GM18526 (cell line): ENCODE results near the gene SIGLEC15.

Experiments used
- POLR2A ChIP-seq: IDR thresholded peaks from 3 replicates; pipeline ENCODE4 v1.6.1; 2011; ENCODE audit not compliant: insufficient read length; ENCODE audit errors: extremely low read depth

The SIGLEC15 gene

GRCh38 chr18:45837283-45838070, 12.0 kb downstream of the SIGLEC15 start:
- no peak for TF ChIP-seq POLR2A

DNA sequence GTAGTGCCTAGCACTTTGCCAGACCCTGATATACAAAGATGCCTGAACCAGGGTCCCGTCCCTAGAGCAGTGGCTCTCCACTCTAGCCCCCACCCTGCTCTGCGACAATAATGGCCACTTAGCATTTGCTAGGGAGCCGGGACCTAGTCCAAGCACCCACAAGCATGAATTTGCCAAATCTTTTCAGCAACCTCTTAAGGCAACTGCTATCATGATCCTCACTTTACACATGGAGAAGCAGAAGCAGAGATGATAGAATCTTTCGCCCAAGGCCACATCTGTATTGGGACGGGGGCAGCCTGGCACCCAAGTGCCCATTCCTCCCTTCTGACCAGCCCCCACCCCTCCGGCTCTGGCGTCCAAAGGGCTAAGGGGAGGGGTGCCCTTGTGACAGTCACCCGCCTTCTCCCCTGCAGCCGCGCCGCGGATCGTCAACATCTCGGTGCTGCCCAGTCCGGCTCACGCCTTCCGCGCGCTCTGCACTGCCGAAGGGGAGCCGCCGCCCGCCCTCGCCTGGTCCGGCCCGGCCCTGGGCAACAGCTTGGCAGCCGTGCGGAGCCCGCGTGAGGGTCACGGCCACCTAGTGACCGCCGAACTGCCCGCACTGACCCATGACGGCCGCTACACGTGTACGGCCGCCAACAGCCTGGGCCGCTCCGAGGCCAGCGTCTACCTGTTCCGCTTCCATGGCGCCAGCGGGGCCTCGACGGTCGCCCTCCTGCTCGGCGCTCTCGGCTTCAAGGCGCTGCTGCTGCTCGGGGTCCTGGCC, 13.0 kb downstream of the SIGLEC15 start:
- TF ChIP-seq POLR2A: no peak

GRCh38 chr18:45839414-45840395, 14.2 kb downstream of the SIGLEC15 start:
- TF ChIP-seq POLR2A: no peak

- TF ChIP-seq POLR2A: no peak
Observed at GRCh38 chr18:45841060-45841764, 15.7 kb downstream of the SIGLEC15 start.

GRCh38 chr18:45841765-45842442, 16.4 kb downstream of the SIGLEC15 start:
- no peak for TF ChIP-seq POLR2A

GRCh38 chr18:45843019-45843418, 17.5 kb downstream of the SIGLEC15 start:
- no peak for TF ChIP-seq POLR2A

DNA sequence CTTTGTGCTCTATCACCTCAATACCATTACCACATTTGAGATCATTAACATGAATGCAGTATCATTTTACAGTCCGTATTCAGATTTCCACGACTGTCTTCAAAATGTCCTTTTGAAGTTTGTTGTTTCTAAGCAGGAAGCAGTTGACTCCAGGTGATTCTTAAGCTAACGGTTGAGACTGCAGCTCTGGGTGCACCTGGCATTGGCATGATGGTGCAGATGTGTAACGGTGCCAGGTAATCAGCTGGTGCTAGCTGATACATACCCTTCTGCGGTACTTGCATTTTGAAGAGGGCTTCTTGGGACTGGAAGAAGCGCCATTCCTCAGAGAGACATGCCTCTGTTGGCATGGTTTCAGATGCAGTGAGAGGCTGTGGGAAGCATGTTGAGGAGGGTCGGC, 19.5 kb downstream of the SIGLEC15 start:
- no peak for TF ChIP-seq POLR2A

- no peak for TF ChIP-seq POLR2A
Observed at GRCh38 chr18:45845410-45845809, 19.9 kb downstream of the SIGLEC15 start.

- TF ChIP-seq POLR2A: no peak
Observed at GRCh38 chr18:45847119-45847518, 21.6 kb downstream of the SIGLEC15 start.

- no peak for TF ChIP-seq POLR2A
Observed at GRCh38 chr18:45849529-45849928, 24.1 kb downstream of the SIGLEC15 start.

DNA sequence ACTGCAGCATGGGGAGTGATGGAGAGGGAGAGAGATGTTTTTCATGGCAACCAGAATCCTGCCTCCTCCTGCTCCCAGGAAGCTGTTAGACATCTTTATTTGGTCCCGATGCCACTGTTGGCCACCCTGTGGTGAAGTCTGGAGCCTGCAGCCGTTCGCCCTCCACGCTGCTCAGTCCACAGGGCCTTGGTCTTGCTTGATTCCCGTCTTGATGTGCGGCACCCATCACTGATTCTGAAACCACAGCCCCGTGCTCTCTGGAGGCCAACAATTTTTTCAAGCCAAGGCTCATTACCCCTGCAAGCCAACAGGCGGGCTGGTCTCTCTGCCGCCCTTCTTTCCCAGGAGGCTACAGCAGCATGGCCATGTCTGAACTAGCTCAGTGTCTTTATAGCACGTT, 24.5 kb downstream of the SIGLEC15 start:
- TF ChIP-seq POLR2A: no peak

- no peak for TF ChIP-seq POLR2A
Observed at GRCh38 chr18:45851161-45851925, 25.9 kb downstream of the SIGLEC15 start.

- TF ChIP-seq POLR2A: no peak
Observed at GRCh38 chr18:45852631-45853030, 27.2 kb downstream of the SIGLEC15 start.
